HG03060 (cell line): ENCODE data around the gene ERICH6.

ENCODE experiments used
- ATAC-seq: cut with Tn5 transposase; IDR thresholded peaks from one replicate; pipeline ENCODE4 v1.9.1; 2021; ENCODE audit warnings: low read depth, moderate number of reproducible peaks; ENCODE audit not compliant: unreplicated experiment

The ERICH6 gene

DNA sequence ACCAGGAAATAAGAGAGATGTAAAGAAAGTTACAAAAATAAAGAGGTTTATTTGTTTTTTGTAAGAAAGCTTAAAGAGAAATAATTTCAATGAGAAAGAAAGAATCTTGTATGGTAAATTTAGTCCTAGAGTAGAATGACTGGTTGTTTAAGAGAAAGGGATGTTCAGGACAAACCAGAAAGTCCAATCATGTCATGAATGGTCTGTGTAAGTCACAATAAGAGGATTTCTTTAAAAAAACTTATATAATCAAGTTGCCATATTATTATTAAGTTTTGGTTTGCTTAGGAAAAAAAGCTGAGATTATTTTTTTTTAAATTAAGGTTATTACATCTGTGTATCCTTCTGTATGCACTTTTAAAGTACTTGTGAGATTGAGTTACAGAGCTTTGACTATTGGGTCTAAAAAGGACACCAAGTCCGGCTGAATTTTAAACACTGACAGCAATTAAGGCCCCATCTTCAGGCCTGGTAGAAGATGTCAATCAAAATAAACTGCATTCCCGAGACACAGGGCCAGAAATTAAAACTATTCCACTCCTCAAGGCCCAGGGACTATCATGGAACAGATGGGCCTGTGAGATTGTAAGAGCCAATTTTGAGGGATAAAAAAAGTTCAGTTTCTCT is 12.2 kb downstream of the ERICH6 start:
- no peak for ATAC-seq

DNA sequence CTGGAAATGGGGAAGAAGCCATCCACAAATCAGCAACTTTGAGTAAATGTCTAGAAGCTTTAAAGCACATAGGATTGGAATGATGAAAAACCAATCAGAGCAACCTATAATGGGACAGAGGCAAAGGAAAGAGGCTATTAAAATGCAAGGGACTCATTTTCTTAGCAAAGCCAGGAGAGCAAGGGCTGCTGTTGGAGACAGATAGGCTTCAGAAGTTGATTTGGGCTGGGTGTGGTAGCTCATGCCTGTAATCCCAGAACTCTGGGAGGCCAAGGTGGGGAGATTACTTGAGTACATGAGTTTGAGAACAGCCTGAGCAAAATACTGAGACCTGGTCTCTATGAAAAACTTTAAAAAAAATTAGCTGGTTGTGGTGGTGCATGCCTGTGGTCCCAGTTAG is 16.1 kb downstream of the ERICH6 start:
- ATAC-seq: no peak

DNA sequence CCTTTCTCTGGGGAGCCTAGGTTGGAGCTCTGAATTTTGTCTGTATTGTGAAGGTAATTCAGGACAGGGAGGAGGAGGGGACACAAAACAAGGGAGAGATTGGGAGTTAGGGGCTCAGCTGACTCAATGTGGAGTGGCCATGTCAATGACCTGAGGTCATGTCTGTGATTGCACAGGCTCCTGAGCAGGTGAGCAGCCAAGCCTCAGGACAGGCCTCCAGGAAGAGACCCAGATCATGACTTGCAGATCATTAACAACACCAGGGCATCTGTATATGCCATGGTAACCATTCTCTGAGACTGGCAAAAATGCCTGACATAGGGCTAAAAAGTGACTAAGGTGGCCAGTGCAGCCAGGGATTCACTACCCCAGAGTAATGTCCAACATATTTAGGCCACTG is 20.9 kb downstream of the ERICH6 start:
- ATAC-seq: no peak

DNA sequence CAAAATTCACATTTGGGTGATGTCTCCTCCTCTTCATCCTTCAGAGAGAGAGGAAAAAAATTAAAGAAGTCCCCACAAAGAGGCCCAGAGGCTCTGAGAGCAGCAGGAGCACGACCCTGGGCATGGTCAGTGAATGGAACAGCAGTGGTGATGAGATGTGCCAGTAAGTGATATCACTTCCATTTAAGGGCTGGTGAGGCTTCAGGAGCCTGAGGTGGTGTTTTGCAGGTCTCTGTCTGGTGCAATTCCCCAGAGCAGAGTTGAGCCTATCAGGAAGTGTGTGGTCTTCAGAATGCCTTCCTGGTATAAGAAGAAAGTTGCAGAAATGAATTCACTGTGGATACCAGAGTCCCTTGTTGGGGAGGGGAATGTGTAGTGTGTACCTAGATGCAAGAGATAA is 21.4 kb downstream of the ERICH6 start:
- ATAC-seq: no peak

DNA sequence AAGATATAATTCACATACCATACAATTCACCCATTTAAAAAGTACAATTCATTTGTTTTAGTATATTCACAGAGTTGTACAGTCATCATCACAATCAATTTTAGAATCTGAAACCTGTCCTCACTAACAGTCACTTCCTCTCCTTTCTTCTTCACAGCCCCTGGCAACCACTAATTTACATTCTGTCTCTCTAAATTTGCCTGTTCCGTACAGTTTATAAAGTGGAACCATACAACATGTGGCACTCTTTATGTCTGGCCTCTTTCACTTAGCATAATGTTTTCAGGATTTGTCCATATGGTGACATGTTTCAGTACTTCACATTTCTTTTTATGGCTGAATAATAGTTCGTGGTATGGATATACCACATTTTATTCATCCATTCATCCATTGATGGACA is 22.7 kb downstream of the ERICH6 start:
- ATAC-seq: peak; percentile 77

DNA sequence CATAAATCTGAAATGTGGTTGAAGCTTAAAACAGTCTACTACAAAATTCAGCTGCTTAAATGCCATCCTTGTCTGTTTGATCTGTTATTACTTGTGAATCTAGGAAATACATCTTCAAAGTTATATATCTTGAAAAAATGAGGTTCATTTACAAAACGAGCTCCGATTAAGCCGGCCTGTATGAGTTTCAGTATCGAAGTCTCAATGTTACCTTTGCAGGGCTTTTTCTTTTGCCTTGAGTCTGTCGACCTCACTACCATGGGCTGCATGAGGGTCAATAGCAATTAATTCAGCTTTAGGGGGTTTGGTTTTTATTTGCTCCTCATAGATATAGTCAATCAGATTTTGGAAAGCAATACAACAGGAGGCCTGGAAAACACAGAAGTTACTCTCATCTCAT is 23.2 kb downstream of the ERICH6 start:
- ATAC-seq: no peak

DNA sequence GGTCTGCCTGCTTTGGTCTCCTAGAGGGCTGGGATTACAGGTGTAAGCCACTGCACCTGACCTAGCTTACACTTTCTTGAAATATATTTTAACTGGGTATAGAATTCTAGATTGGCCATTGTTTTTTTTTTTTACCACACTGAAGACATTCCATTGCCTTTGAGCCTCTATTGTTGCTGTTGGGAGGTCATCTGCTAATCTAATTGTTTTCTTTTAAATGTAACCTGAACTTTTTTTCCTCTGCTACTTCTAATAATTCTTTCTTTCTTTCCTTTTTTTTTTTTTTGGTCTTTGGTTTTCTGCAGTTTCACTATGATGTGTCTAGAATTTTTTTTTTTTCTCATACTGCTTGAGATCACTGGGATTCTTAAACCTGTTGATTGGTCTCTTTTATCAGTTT is 28.1 kb downstream of the ERICH6 start:
- no peak for ATAC-seq

DNA sequence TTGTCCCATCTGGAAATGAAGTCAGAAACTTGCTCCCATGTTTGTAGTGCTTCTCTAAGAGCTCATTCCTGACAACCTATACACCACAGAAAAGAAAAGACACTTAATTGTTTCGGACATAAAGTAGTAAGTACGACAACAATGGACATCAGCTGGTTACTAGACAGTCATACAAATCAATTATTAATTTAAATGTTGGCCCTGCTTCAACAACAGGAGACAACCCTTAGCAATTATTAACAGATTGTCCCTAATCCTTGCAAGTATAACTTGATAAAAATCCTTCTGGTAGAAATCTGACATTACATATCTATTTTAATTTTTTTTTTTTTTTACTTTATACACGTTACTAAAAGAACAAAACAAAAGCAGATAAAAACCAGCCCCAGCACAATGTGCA is 29.8 kb downstream of the ERICH6 start:
- no peak for ATAC-seq

DNA sequence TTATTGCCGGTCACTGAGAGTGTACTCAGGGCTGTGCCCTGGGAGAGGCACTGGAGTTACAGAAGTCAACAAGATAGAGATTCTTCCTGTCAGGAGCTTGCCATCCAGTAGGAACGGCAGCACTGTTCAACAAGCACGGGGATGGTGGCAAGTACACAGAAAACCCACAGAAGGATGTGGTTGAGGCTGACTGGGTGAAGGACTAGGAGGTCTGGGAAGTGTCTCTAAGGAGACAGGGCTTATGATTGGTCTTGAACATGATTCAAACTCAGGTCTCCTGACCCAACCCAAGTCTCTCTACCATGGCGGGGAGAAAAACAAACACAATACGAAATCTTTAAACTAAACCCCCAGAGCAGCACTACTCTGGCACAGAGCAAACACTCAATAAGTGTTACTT is 37.6 kb downstream of the ERICH6 start:
- ATAC-seq: no peak

DNA sequence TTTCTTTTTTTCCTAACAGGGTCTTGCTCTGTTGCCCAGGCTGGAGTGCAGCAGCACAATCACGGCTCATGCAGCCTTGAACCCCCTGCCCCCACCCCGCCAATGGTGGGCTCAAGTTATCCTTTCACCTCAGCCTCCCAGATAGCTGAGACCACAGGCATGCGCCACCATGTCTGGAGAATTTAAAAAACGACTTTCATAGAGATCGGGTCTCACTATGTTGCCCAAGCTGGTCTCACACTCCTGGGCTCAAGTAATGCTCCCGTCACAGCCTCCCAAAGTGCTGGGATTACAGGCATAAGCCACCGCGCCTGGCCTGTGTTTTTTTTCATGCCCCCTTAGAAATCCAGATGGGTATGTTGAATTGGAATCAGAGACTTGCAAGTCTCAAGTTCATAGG is 40.3 kb downstream of the ERICH6 start:
- ATAC-seq: no peak

DNA sequence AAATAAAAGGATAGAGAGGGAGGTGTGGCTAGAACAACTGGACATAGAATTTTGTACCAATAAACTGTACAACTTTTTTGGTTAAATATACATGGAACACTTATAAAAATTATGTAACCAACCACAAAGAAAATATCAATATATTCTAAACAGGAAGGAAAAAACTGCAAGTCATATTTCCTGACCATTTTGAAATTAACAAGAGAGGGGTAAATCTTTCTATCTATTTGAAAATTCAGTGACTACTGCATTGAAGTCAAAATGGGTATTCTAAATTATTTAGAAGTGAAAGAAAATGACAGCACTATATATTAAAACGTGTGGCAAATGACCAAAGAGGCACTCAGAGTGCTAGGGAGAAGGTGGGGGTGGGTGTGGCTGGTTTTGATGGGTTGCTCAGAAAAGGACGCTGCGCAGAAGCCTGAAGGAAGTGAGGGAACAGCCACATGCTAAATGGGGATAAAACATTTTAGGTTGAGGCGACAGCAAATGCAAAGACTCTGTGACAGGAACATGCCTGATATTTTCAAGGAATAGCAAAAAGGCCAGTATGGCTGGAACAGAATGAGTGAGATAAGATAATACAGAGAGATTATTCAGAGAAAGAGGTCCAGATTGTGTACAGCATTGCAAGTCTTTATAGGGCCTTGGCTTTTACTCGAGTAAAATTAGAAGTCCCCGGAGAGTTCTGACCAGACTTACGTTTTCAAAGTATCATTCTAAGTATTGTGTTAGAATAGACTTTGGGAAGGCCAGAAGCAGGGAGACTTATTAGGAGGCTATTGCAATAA is 41.1 kb downstream of the ERICH6 start:
- no peak for ATAC-seq

DNA sequence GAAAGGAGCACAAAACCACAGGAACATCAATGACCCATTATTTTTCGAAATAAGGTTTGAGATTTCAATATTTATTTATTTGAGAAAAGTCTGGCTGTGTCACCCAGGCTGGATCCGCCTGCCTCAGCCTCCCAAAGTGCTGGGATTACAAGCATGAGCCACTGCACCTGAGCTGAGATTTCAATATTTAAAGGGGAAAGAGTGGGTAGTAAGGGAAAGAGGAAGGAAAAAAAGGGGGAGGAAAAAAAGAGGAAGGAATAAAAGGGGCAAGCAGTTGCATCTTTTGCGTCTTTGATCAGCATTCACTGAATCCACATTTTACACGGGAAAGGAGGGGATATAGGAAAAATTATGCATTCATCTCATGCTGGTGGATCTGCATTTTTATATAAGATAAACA is 47.4 kb downstream of the ERICH6 start:
- ATAC-seq: no peak

DNA sequence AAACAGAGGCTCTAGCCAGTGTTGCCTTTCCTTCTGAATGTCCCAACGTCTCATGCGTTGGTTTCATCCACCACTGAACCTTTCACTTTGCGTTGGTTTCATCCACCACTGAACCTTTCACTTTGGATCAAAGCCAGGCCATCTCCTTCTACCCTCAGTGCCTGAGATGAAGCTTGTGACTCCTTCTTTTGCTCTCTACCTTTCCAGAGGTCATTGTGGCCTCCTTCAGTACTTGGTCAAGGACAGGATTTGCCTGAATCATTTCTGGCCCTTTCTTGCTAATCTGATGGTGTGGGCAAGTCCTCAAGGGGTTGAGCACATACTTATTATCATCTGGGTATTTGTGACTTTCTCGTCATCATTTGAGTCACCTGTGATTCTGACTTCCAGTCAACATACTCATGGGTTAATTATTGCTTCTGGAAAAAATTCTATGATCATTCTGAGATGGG is 50.6 kb downstream of the ERICH6 start:
- ATAC-seq: no peak

DNA sequence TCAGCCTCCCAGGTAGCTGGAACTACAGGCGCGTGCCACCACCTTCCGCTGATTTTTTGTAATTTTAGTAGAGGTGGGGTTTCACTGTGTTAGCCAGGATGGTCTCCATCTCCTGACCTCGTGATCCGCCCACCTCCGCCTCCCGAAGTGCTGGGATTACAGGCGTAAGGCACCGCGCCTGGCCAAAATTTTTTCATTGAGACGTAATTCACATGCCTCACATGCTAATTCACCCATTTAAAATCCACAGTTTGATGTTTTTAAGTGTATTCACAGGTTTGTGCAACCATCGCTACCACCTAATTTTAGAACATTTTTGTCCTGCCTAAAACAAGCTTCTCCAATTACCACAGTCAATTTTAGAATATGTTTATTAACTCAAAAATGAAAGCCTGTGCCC is 63.5 kb downstream of the ERICH6 start:
- no peak for ATAC-seq

DNA sequence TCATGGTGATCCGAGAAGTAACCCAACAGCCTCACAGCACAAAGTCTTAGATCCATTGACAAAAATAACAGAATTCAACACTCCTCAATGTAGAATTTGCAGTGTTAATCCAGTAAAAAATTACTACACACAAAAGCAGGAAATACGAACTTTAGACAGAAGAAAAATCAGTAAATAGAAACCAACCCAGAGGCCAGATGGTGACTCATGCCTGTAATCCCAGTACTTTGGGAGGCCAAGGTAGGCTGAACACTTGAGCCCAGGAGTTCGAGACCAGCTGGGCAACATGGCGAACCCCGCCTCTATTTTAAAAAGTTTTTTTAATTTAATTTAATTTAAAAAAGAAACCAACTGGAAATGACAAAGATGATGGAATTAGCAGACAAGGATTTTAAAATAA is 64.5 kb downstream of the ERICH6 start:
- no peak for ATAC-seq

DNA sequence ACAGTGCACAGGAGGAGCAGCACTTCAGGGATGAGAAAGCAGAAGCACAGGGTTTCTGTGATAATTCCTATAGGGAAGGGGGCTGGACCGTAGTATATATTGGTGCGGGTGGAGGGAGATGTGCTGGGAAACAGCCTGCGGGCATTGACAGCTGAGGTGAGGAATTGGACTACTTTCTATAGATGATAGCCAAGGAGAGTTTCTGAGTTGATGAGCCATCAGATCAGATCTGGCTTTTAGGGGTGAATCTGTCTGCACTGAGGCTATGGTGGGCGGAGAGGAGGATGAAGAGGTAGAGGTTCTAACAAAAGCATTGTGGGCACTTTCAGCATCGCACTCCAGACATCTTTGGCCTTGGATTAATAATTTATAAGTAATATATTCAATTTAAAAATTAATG is 67.5 kb downstream of the ERICH6 start:
- ATAC-seq: no peak

DNA sequence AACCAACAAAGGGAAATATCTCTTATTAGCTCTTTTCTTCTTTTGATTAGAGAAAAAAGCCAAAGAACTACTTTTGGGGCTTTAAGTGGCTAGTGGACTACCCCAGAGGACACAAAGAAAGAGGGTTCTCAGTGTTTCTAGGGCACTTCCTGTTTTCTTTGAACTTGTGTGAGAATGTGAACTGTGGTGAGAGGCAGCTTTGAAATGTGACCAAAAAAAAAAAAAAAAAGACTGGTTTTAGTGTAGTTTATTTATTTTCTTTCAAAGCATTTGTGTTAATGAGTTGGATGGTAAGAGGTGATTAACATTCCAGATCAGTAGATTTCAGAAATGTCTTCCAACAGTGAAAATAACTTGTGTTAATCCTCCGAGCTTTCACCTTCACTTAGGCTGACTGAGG is 68.2 kb downstream of the ERICH6 start:
- ATAC-seq: no peak

DNA sequence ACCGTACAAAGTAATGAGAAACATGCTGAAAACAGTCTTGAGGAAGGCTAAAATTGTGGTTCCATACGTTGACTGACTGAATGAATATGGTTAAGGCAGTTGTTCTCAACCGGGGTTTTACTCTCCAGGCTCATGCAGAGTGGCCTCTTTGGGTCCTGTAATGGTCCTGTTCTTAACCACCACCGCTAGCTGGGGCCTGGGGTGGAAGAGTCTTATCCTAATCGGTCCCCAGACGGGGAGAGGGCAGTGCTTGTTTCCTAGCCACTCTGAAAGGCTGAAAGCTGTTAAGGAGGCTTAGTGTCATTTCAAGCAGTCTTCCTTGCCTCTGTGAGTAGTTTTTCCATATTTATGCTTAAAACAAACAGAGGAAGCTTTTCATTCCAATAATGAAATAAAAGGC is 68.6 kb downstream of the ERICH6 start:
- ATAC-seq: no peak

DNA sequence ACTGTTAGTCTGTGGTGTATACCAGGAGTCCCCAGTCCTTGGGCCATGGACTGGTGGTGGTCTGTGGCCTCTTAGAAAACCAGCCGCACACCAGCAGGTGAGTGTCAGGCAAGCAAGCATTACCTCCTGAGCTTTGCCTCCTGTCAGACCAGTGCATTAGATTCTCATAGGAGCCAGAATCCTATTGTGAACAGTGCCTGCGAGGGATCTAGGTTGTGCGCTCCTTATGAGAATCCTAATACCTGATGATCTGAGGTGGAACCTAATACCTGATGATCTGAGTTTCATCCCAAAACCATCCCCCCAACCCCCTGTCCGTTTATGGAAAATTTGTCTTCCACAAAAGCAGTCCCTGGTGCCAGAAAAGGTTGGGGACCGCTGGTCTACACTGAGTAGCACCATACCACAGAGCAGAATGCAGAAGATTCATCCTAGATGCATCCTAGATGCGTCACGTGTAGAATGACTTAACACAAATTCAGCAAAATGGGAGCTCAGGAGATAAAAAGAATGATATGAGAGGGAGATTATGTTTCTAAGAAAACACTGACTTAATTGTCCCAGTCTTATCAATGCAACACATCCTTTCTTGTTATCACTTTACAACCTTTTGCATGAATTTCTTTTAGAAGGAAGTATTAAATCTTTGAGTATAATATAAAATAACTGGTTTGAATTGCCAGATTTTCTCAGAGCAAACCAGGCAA is 72.1 kb downstream of the ERICH6 start:
- ATAC-seq: no peak

DNA sequence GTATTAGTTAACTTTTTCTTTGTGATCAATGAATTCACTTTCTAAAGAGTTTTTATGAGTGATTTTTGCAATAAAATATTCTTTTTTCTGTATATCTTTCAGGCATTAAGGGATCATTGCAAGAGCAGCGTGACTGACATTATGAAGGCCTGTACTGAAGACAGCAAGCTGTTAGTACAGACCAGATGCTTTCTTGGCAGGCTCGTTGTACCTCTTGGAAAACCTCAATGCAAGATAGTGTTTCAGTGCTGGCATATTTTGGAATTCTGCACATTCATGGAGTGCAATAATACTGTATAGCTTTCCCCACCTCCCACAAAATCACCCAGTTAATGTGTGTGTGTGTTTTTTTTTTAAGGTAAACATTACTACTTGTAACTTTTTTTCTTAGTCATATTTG is 76.2 kb downstream of the ERICH6 start:
- no peak for ATAC-seq

DNA sequence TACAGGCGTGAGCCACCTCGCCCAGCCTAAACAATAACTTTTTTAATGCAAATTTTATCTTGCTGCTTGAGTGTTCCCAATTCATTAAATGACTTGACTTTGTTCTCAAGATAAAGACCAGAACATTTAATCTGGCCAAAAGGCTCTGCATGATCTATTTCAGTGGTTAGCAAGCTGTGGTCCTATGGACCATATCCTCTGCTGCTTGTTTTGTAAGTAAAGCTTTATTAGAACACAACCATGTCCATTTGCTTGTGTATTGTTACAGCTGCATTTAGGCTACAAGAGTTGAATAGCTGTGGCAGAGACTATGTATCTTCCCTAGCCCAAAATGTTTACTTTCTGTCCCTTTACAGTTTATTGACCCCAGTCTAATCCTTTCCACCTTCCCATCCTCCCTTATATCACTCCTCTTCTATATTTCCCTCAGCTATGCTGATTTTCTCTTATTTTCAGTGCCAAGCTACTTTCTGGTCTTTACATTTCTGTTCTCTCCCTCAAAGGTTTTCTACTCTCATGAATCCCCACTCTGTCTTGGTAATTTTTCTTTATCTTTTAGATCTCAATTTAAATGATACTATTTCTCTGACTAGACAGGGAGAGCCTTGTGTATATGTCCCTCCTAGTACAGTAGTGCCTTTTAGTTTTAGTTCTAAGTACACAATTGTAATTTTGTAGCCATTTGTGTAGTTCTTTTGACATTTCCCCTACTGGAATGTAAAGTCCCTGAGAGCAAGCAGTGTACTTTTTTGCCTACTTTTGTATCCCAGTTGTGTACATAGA is 77.4 kb downstream of the ERICH6 start:
- ATAC-seq: no peak
